Transverse colon (tissue), 4 donors: ENCODE data around the gene MAST4. TPM values are rescaled to one million over a fixed set of nuclear protein-coding genes. Genes with fewer than 3 reads are reported as not detected.

Source experiments
- DNase-seq: peaks from one replicate; pipeline ENCODE4 v3.0.0-alpha.2; 2019
- H3K27ac ChIP-seq, 4 donors: fragments of 200-600 bp; sonication (generic); 2 replicates each; pipeline ENCODE4 v1.5.1; 2016 to 2018; ENCODE audit warnings: inconsistent platforms in 4 of 4
- H3K27me3 ChIP-seq: fragments of 200-600 bp; sonication (generic); 2 replicates; pipeline ENCODE4 v1.5.1; 2017; ENCODE audit warnings: inconsistent platforms
- H3K36me3 ChIP-seq, 4 donors: fragments of 200-600 bp; sonication (generic); 2 replicates each; pipeline ENCODE4 v1.5.1; 2017 to 2019; ENCODE audit warnings: inconsistent platforms in 4 of 4
- H3K4me1 ChIP-seq, 4 donors: fragments of 200-600 bp; sonication (generic); 2 replicates each; pipeline ENCODE4 v1.5.1; 2017 to 2020; ENCODE audit warnings: inconsistent platforms in 4 of 4
- H3K4me3 ChIP-seq, 4 donors: fragments of 200-600 bp; sonication (generic); 1 replicate in 1 of 4; 2 replicates in 3 of 4; pipeline versions ENCODE4 v1.5.1 to v1.6.1; 2017 to 2019; ENCODE audit warnings: inconsistent platforms in 4 of 4
- H3K9me3 ChIP-seq, 2 donors: fragments of 200-600 bp; sonication (generic); 2 replicates each; pipeline ENCODE4 v1.5.1; 2017 to 2019; ENCODE audit warnings: inconsistent platforms in 2 of 2
- CTCF ChIP-seq, 5 experiments: fragments of 200-600 bp in 3 of 5; fragments of 450-650 bp in 2 of 5; sonication (generic) in 3 of 5; IDR thresholded peaks; 1 replicate in 2 of 5; 2 replicates in 3 of 5; pipeline ENCODE4 v1.5.1; 2016 to 2017; ENCODE audit warnings: antibody characterized with exemption in 5 of 5, inconsistent platforms in 3 of 5, mild to moderate bottlenecking in 2 of 5, moderate library complexity in 1 of 5
- EP300 ChIP-seq: sonication (generic); formaldehyde crosslinking; IDR thresholded peaks from one replicate; pipeline ENCODE4 v1.6.1; 2017; ENCODE audit warnings: antibody characterized with exemption, low read depth
- POLR2A ChIP-seq: fragments of 450-650 bp; IDR thresholded peaks from one replicate; pipeline ENCODE4 v1.6.1; 2016; ENCODE audit warnings: antibody characterized with exemption, mild to moderate bottlenecking, moderate library complexity
- POLR2AphosphoS5 ChIP-seq, 3 donors: sonication (generic); formaldehyde crosslinking; IDR thresholded peaks; one replicate each; pipeline ENCODE4 v1.6.1; 2016; ENCODE audit warnings: antibody characterized with exemption in 3 of 3
- WGBS, 2 donors: methylation state at CpG; one replicate each; pipeline ENCODE4 v1.1.5; 2018; ENCODE audit warnings: low coverage in 1 of 2; 5-methylcytosine and 5-hydroxymethylcytosine counted together
- in situ Hi-C, 4 donors: fragments of 200-750 bp; cut with MboI; loops; one replicate each; pipeline versions ENCODE4 v1.15.0 to v1.15.1; 2017; ENCODE audit warnings: low sequenced_read_pairs in 3 of 4, low pct_ligation_motif_present in 1 of 4, low pct_unique_long_range_greater_than_20kb in 1 of 4
- intact Hi-C: fragments of 100-400 bp; cut with DNase I; formaldehyde crosslinking; loops from one replicate; pipeline ENCODE4 v1.15.1; 2023; ENCODE audit warnings: low total_unique reads
- total RNA-seq, 4 donors: library from RNA; depleted of rRNA; stranded (reverse); fragments of >200 nt; gene quantifications; one replicate each; pipeline ENCODE4 v1.1.0, GENCODE V29; 2016

MAST4 gene
- total RNA-seq, 4 donors from 2014 or later, result 20.3 to 46.8 (median 35.4) TPM

- Histone ChIP-seq H3K36me3 (no peaks in the 10 kb centered on the region), H3K4me3 (no peak overlapping the region), H3K4me1 (peaks cover 7 to 53% (median 36%) of the 10 kb centered on the region in 4 donors), H3K27me3 (no peaks in the 10 kb centered on the region), H3K9me3 (no peaks in the 10 kb centered on the region), H3K27ac (no peak overlapping the region)
- 75 to 91% methylated on average over 1 of the region's 1 CpG for WGBS, 2 donors
- no peak for DNase-seq
- in situ Hi-C loops, result no loop called here
- intact Hi-C loops, result loop anchor here (10.0 kb wide), 1 partner anchor 1236 kb away; no protein-coding TSS in a partner anchor
- TF ChIP-seq POLR2AphosphoS5 (IDR thresholded peaks at IDR 0.05) (no peak), POLR2A (no peak), EP300 (no peak), CTCF (IDR thresholded peaks at IDR 0.05) (no peak)
These were observed 412.8 kb downstream of the MAST4 start for GRCh38 chr5:67009028-67009427.

- DNase-seq, result peak; percentile 21
These were observed 414.7 kb downstream of the MAST4 start for GRCh38 chr5:67010684-67011409.

GRCh38 chr5:67011422-67011821, 415.2 kb downstream of the MAST4 start:
- H3K36me3 ChIP-seq, result no peaks in the 10 kb centered on the region
- H3K27me3 ChIP-seq, result no peaks in the 10 kb centered on the region
- peaks cover 7 to 57% (median 39%) of the 10 kb centered on the region in 4 donors for H3K4me1 ChIP-seq
- TF ChIP-seq POLR2AphosphoS5 (IDR thresholded peaks at IDR 0.05) (no peak), EP300 (no peak), CTCF (IDR thresholded peaks at IDR 0.05) (no peak), POLR2A (no peak)
- in situ Hi-C loops (no loop called here), intact Hi-C loops (no loop called here)
- no peak for DNase-seq
- no peak overlapping the region for H3K4me3 ChIP-seq
- 66 to 81% methylated on average over 4 to 5 of the region's 5 CpGs for WGBS, 2 donors
- no peaks in the 10 kb centered on the region for H3K9me3 ChIP-seq
- peak overlapping the region; percentile 48 to 67 (median 60) for H3K27ac ChIP-seq

More at GRCh38 chr5:67010684-67011409, 414.7 kb downstream of the MAST4 start:
- H3K4me1 ChIP-seq, result peaks cover 7 to 57% (median 39%) of the 10 kb centered on the region in 4 donors
- H3K27me3 ChIP-seq, result no peaks in the 10 kb centered on the region
- no peak overlapping the region for H3K4me3 ChIP-seq
- H3K27ac ChIP-seq, result peak overlapping the region; percentile 48 to 67 (median 60)
- in situ Hi-C loops (no loop called here), intact Hi-C loops (no loop called here)
- no peaks in the 10 kb centered on the region for H3K36me3 ChIP-seq
- no peak for TF ChIP-seq CTCF (IDR thresholded peaks at IDR 0.05)
- no peak for TF ChIP-seq POLR2AphosphoS5 (IDR thresholded peaks at IDR 0.05)
- no peak for TF ChIP-seq POLR2A
- no peak for TF ChIP-seq EP300
- WGBS, 2 donors, result 27 to 65% methylated on average over 5 to 8 of the region's 8 CpGs
- no peaks in the 10 kb centered on the region for H3K9me3 ChIP-seq

GRCh38 chr5:67012171-67012570, 416.0 kb downstream of the MAST4 start:
- no peaks in the 10 kb centered on the region for H3K9me3 ChIP-seq
- WGBS, 2 donors, result 66% methylated on average over 2 of the region's 2 CpGs; no CpG with 5 or more reads in 1 of the 2 donors
- H3K36me3 ChIP-seq, result no peaks in the 10 kb centered on the region
- H3K27ac ChIP-seq, result peak overlapping the region in 1 of 4 donors; percentile 8
- no peak for DNase-seq
- no peak overlapping the region for H3K4me3 ChIP-seq
- in situ Hi-C loops, result no loop called here
- intact Hi-C loops, result no loop called here
- H3K4me1 ChIP-seq, result peaks cover 6 to 55% (median 34%) of the 10 kb centered on the region in 4 donors
- no peaks in the 10 kb centered on the region for H3K27me3 ChIP-seq
- TF ChIP-seq EP300, result no peak
- no peak for TF ChIP-seq POLR2AphosphoS5 (IDR thresholded peaks at IDR 0.05)
- TF ChIP-seq POLR2A, result no peak
- TF ChIP-seq CTCF (IDR thresholded peaks at IDR 0.05), result no peak
